GM23338 (cell line): ENCODE results near the gene SORBS2. TPM values are rescaled to one million over a fixed set of nuclear protein-coding genes. Genes with fewer than 3 reads are reported as not detected.

Source experiments
- ATAC-seq: fragments of 200-7000 bp; cut with Tn5 transposase; 3 replicates; pipeline ENCODE4 v1.9.1; 2020
- DNase-seq: peaks from one replicate; pipeline ENCODE4 v3.0.0-alpha.2; 2015; ENCODE audit warnings: low spot score
- H2AFZ ChIP-seq: fragments of 200-600 bp; sonication (generic); 2 replicates; pipeline ENCODE4 v1.8.0; 2016; ENCODE audit warnings: antibody characterized with exemption, mild to moderate bottlenecking, moderate library complexity
- H3F3A ChIP-seq: fragments of 200-600 bp; sonication (generic); replicated peaks from 2 replicates; pipeline ENCODE4 v1.8.0; 2017; ENCODE audit warnings: antibody characterized with exemption, mixed run types, low read depth
- H3K27ac ChIP-seq: fragments of 200-600 bp; sonication (generic); 2 replicates; pipeline ENCODE4 v1.6.1; 2016; ENCODE audit warnings: low read depth
- H3K27me3 ChIP-seq: fragments of 200-600 bp; sonication (generic); 2 replicates; pipeline ENCODE4 v1.8.0; 2016; ENCODE audit warnings: mild to moderate bottlenecking, mixed run types, moderate library complexity; ENCODE audit not compliant: insufficient read depth
- H3K36me3 ChIP-seq: fragments of 200-600 bp; sonication (generic); 2 replicates; pipeline ENCODE4 v1.8.0; 2016; ENCODE audit warnings: mild to moderate bottlenecking; ENCODE audit not compliant: insufficient read depth
- H3K4me1 ChIP-seq: fragments of 200-600 bp; sonication (generic); 2 replicates; pipeline ENCODE4 v1.8.0; 2016; ENCODE audit warnings: mild to moderate bottlenecking, moderate library complexity; ENCODE audit not compliant: insufficient read depth
- H3K4me2 ChIP-seq: fragments of 200-600 bp; sonication (generic); 2 replicates; pipeline ENCODE4 v1.7.1; 2017; ENCODE audit warnings: mixed run types
- H3K4me3 ChIP-seq: fragments of 200-600 bp; sonication (generic); 2 replicates; pipeline ENCODE4 v1.6.1; 2016; ENCODE audit warnings: mixed run types
- H3K79me2 ChIP-seq: fragments of 200-600 bp; sonication (generic); replicated peaks from 2 replicates; pipeline ENCODE4 v1.8.0; 2017; ENCODE audit warnings: mild to moderate bottlenecking; ENCODE audit not compliant: insufficient read depth
- H3K9me2 ChIP-seq: fragments of 200-600 bp; sonication (generic); 2 replicates; pipeline ENCODE4 v1.8.0; 2017; ENCODE audit not compliant: insufficient read depth
- H4K20me1 ChIP-seq: fragments of 200-600 bp; sonication (generic); replicated peaks from 2 replicates; pipeline ENCODE4 v1.8.0; 2017; ENCODE audit warnings: mild to moderate bottlenecking; ENCODE audit not compliant: insufficient read depth
- H3K27ac Mint-ChIP-seq: 2 replicates; pipeline ENCODE4 v1.8.0; 2020; ENCODE audit warnings: inconsistent platforms, mild to moderate bottlenecking, moderate library complexity, mixed read lengths
- H3K27me3 Mint-ChIP-seq: 3 replicates; pipeline ENCODE4 v1.8.0; 2022; ENCODE audit warnings: low read depth, mild to moderate bottlenecking, moderate library complexity, mixed read lengths, inconsistent platforms; ENCODE audit not compliant: insufficient read depth, poor library complexity
- H3K36me3 Mint-ChIP-seq: 3 replicates; pipeline ENCODE4 v1.8.0; 2021; ENCODE audit warnings: low read depth, mild to moderate bottlenecking, inconsistent platforms, moderate library complexity, mixed read lengths
- H3K4me1 Mint-ChIP-seq: 3 replicates; pipeline ENCODE4 v1.8.0; 2020; ENCODE audit warnings: mild to moderate bottlenecking, inconsistent platforms, mixed read lengths
- H3K4me3 Mint-ChIP-seq: 3 replicates; pipeline ENCODE4 v1.8.0; 2021; ENCODE audit warnings: moderate library complexity, mild to moderate bottlenecking, inconsistent platforms, mixed read lengths
- H3K9me3 Mint-ChIP-seq: 3 replicates; pipeline ENCODE4 v1.8.0; 2020; ENCODE audit warnings: moderate library complexity, mild to moderate bottlenecking, inconsistent platforms, mixed read lengths
- CREB1 ChIP-seq: fragments of 250-450 bp; sonication (Bioruptor Pico); IDR thresholded peaks from 2 replicates; pipeline ENCODE4 v1.5.0; 2020; ENCODE audit warnings: low read depth, mild to moderate bottlenecking, moderate library complexity
- CTCF ChIP-seq, 2 experiments: fragments of 200-600 bp in 1 of 2; sonication (generic) in 1 of 2; conservative IDR thresholded peaks; 2 replicates each; pipeline versions ENCODE4 v1.5.1 to v1.6.1; 2016 to 2017; ENCODE audit warnings: antibody characterized with exemption in 2 of 2, low read depth in 2 of 2, mild to moderate bottlenecking in 2 of 2, moderate library complexity in 1 of 2
- ETS1 ChIP-seq: IDR thresholded peaks from 2 replicates; pipeline ENCODE4 v1.6.1; 2016; ENCODE audit warnings: antibody characterized with exemption
- EZH2 ChIP-seq: fragments of 200-600 bp; sonication (generic); IDR thresholded peaks from one replicate; pipeline ENCODE4 v1.8.0; 2017; ENCODE audit warnings: antibody characterized with exemption, mild to moderate bottlenecking, low read depth; ENCODE audit not compliant: unreplicated experiment
- EZH2phosphoT487 ChIP-seq: fragments of 200-600 bp; sonication (generic); IDR thresholded peaks from one replicate; pipeline ENCODE4 v1.8.1; 2018; ENCODE audit warnings: antibody characterized with exemption; ENCODE audit not compliant: unreplicated experiment
- JUNB ChIP-seq: IDR thresholded peaks from one replicate; pipeline ENCODE4 v1.6.1; 2016; ENCODE audit warnings: antibody characterized with exemption; ENCODE audit not compliant: unreplicated experiment
- NANOG ChIP-seq: IDR thresholded peaks from 2 replicates; pipeline ENCODE4 v1.6.1; 2016; ENCODE audit warnings: antibody characterized with exemption, borderline replicate concordance
- POLR2AphosphoS5 ChIP-seq: IDR thresholded peaks from 2 replicates; pipeline ENCODE4 v1.6.1; 2016; ENCODE audit warnings: antibody characterized with exemption, low read depth
- STAT1 ChIP-seq: IDR thresholded peaks from one replicate; pipeline ENCODE4 v1.6.1; 2016; ENCODE audit warnings: antibody characterized with exemption; ENCODE audit not compliant: unreplicated experiment
- ZNF114 ChIP-seq: fragments of 250-450 bp; sonication (Bioruptor Pico); IDR thresholded peaks from 2 replicates; pipeline ENCODE4 v1.5.0; 2020; ENCODE audit warnings: mild to moderate bottlenecking, moderate library complexity
- ZNF331 ChIP-seq: fragments of 250-450 bp; sonication (Bioruptor Pico); IDR thresholded peaks from 2 replicates; pipeline ENCODE4 v1.5.0; 2020; ENCODE audit warnings: low read depth, mild to moderate bottlenecking, moderate library complexity
- ZNF462 ChIP-seq: fragments of 250-450 bp; sonication (Bioruptor Pico); IDR thresholded peaks from 2 replicates; pipeline ENCODE4 v1.5.0; 2020; ENCODE audit warnings: mild to moderate bottlenecking, moderate library complexity
- polyA plus RNA-seq: library from polyadenylated mRNA; unstranded; fragments of >200 nt; fragmentation: Nextera tagmentation; extraction: Ambion mirVana; gene quantifications from 2 replicates; pipeline ENCODE4 v1.2.1, GENCODE V29; 2016
- total RNA-seq: library from RNA; depleted of rRNA; stranded (reverse); fragments of >200 nt; shearing (Covaris generic); gene quantifications from 2 replicates; pipeline ENCODE4 v1.2.3, GENCODE V29; 2014

SORBS2 gene
- total and polyA plus RNA-seq, 2 experiments from 2014 or later: 17.8 to 27.6 TPM

GRCh38 chr4:185735866-185736400, 76.1 kb downstream of the SORBS2 start:
- no peak overlapping the region for H3K4me3 Mint-ChIP-seq
- Histone ChIP-seq H3K27ac (no peak overlapping the region), H3K36me3 (no peaks in the 10 kb centered on the region), H3F3A (no peaks in the 10 kb centered on the region), H3K4me3 (no peak overlapping the region), H3K27me3 (no peaks in the 10 kb centered on the region), H3K79me2 (no peaks in the 10 kb centered on the region), H3K4me2 (no peak overlapping the region), H4K20me1 (no peaks in the 10 kb centered on the region), H2AFZ (no peak overlapping the region), H3K9me2 (no peaks in the 10 kb centered on the region), H3K4me1 (peaks cover 36% of the 10 kb centered on the region)
- peaks cover 30% of the 10 kb centered on the region for H3K36me3 Mint-ChIP-seq
- TF ChIP-seq ETS1: no peak
- TF ChIP-seq EZH2: no peak
- no peak for TF ChIP-seq JUNB
- no peak for TF ChIP-seq POLR2AphosphoS5
- TF ChIP-seq ZNF114: no peak
- 0 out of 3 replicates have a peak, but pooled peaks cover 3% of the 10 kb centered on the region for H3K9me3 Mint-ChIP-seq
- H3K27ac Mint-ChIP-seq: peak overlapping the region; percentile 37
- DNase-seq: no peak
- H3K27me3 Mint-ChIP-seq: peaks cover 5% of the 10 kb centered on the region
- no peak for ATAC-seq
- peaks cover 52% of the 10 kb centered on the region for H3K4me1 Mint-ChIP-seq

- Histone ChIP-seq H3K4me1 (peaks cover 40% of the 10 kb centered on the region), H3K27ac (no peak overlapping the region), H4K20me1 (no peaks in the 10 kb centered on the region), H3K4me3 (no peak overlapping the region), H3K36me3 (no peaks in the 10 kb centered on the region), H2AFZ (peak overlapping the region; percentile 10; the same call in 1 of the 2 replicates), H3K9me2 (no peaks in the 10 kb centered on the region), H3K4me2 (no peak overlapping the region), H3K27me3 (no peaks in the 10 kb centered on the region), H3F3A (no peaks in the 10 kb centered on the region), H3K79me2 (no peaks in the 10 kb centered on the region)
- Mint-ChIP-seq H3K27me3 (peaks cover 6% of the 10 kb centered on the region), H3K4me3 (no peak overlapping the region), H3K9me3 (0 out of 3 replicates have a peak, but pooled peaks cover 3% of the 10 kb centered on the region), H3K4me1 (peaks cover 48% of the 10 kb centered on the region), H3K36me3 (peaks cover 28% of the 10 kb centered on the region), H3K27ac (peak overlapping the region; percentile 5; the same call in 1 of the 2 replicates)
- ATAC-seq (no peak), DNase-seq (no peak)
- TF ChIP-seq ZNF462 (CRISPR knock-in tag) (no peak), STAT1 (no peak), CREB1 (no peak), NANOG (no peak), ETS1 (no peak), POLR2AphosphoS5 (no peak), JUNB (no peak), ZNF114 (no peak), CTCF (conservative IDR thresholded peaks at IDR 0.05; ENCODE audit: low read depth in 2 of 2) (no peak), EZH2phosphoT487 (no peak), ZNF331 (CRISPR knock-in tag) (no peak)
Observed at GRCh38 chr4:185734930-185735329, 77.1 kb downstream of the SORBS2 start.
